HG02943 (cell line): Measurements from ENCODE around the gene RAD51AP2.
"Not testable (repeated sequence)": the region's sequence is repeated elsewhere in the genome, so short reads cannot be mapped to it uniquely, and the experiment has no call there.

ENCODE experiments used
- ATAC-seq: cut with Tn5 transposase; IDR thresholded peaks from one replicate; pipeline ENCODE4 v1.9.1; 2021; ENCODE audit warnings: mild to moderate bottlenecking, low read depth, moderate library complexity; ENCODE audit not compliant: unreplicated experiment

The RAD51AP2 gene

DNA sequence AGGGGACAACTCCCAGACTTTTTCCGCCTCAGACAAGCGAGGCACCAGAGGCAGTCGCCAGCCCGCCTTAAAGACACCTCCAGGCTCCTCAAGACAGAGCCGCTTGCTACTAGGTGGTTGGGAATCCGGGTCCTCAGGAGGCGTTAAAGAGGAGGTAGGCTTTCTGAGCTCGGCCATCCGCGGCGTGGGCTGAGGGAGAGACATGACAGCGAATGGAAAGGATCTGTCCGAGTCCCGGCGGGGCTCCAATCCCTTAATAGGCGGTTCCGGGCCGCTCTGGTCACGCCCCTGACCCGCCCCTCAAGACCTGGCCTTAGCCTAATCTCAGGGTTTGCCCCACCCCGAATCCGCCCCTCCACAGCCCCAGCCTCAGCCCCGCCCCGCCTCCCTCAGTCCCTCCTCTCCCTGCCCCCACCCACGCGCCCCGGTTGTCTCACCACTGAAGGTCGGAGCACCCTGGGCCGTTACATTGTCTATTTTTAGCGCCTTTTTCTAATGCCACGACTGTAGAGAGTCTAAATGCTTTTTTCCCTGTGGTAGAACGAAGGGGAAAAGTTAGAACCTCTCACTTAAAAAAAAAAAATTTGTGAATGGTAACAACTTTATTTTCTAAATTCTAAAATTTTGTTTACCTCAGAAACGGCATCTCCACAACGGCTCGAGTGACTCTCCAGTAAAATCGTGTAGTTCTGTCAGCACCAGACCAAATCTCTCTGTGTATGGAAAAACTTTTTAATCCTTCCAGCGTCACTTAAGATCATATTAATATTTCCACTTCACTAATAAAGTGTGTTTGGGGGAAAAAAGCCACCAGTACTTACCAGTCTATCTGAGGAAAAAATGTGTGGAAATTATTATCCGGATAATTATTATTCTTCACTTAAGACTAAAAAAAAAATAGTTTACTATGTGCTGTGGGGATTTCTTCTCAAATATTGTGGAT lies at the start of gene RAD51AP2:
Gene RAD51AP2 (minus strand): TSS at position 229 of the 943 bp plus-strand sequence. CDS start 25 bp downstream, at position 204.
- ATAC-seq, result peak; percentile 90

DNA sequence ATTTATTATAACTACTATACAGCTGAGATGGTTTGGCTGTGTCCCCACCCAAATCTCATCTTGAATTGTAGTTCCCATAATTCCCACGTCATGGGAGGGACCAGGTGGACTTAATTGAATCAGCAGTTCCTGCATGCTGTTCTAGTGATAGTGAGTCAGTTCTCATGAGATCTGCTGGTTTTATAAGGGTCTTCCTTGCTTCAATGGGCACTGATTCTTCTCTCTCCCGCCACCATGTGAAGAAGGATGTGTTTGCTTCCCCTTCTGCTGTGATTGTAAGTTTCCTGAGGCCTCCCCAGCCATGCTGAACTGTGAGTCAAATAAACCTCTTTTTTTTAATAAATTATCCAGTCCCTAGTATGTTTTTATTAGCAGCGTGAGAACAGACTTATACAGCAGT lies 47.5 kb upstream of the RAD51AP2 start:
- ATAC-seq, result not testable (repeated sequence)

DNA sequence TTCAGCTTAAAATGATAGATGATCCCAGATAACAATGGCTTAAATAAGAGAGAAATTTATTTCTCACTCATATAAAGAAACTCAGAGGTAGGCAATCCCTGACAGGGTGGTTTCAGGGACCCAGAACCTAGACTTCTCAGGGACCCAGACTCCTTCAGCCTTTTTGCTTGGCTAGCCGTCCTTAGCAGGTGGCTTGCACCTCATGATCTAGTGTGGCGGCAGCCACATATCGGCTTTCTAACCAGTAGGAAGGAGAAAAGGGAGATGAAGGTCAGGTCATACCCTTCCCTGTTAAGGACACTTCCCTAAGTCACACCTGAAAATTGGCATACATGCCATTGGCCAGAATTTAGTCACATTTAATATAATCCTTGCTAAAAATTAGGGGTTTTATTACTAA lies 40.6 kb upstream of the RAD51AP2 start:
- no peak for ATAC-seq

DNA sequence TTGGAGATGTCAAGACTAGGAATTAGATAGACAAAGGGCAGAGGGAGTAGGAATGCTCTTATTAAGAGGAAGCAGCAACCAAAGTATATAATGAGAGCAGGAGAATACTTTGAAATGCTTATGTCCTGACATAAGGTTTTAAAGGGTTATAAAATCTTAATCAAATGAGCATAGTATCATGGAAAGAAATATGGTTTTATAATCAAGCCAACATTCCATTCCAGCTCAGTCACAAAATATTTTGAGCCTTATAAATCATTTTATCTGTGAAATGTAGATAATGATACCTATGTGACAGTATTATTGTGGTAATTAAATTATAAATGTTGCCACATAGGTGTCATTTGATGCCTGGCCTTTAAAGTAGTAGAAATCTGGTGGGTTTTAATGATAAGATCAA lies 39.8 kb upstream of the RAD51AP2 start:
- ATAC-seq, result no peak

DNA sequence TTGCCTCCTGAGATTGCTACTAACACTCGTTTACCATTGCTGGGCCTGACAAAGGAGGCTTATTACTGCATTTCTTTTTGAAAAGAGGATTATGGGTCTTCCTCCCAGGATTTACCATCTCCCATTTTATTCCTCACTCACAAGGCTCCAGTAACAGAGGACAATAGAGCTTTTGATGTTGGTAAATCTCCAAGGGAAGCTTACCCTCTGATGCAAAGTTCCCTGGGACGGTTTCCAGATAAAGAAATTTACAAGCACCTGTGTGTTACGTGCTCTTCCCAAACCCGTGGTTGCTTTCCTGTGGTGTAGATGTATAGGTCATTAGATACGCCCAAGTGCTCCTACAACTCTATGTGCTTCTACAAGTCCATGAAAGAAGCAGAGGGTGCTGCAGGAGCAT lies 39.4 kb upstream of the RAD51AP2 start:
- ATAC-seq, result no peak

DNA sequence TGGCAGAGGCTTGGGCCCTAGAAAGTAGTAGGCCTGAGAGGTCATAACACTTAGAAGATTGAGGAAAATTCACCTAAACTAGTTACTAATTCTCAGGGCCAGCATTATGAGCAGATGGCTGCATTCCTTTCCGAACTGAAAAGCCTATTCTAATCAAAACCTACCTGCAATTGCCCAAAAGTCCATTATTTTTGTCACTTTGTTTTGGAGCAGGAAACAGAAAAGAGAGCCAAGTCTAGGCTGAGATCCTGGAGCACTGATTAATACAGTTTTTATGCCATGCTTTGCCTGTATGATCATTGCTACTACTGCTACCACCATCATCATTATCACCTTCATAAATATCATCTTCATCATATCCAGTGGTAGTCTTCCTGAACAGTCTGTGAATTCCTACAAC lies 36.9 kb upstream of the RAD51AP2 start:
- no peak for ATAC-seq

DNA sequence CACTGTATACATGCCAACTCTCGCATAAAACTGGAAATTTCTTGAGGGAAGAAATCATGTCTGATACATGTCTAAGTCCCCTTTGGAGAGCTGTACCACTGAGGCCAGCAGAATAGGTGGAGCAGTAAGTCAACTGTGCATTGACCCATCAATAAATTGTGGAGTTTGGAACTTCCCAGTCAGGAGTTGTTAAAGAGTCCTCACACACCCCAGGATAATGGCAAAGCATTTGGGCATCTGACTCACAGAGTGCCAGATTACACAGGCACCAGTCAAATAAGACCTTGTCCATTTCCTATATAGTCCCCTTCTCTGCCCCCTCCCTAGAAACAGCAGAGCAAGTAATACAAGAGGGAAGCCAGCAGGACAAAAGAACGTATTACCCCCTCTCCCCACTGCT lies 32.7 kb upstream of the RAD51AP2 start:
- ATAC-seq, result no peak

DNA sequence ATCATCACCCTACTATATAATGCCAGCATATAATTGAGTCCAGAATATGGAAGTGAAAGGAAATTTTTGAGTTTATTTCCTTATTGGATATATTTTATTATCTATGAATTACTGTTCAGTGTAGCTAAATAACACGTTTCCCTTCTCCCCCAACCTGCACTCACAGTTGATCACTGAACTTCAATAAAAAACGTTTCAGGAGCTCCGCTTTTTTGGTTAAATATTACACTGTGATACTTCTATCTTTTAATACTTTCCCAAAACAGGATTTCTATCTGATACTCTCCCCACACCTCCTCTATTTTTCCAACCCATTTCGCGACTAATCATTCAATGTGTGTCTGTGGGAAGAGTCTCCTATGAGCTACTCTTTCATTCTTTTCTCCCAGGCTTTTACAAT lies 29.5 kb upstream of the RAD51AP2 start:
- ATAC-seq, result no peak

DNA sequence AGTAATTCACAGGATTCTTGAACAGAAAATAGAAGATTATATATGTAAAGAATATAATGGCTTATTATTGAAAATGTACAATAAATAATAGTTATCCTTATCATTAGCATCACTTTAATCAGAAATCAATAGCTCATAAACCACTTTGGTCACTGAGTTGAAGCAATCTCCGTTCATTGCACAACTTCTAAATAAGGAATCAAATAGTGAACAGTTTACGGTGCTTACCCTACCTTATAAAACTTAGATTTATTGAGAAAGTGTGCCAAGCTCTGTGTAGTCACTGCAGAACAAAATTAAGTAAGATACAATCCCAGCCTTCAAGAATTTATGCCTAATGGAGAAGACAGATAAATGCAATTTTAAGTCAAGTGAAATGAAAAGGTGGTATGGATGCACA lies 29.0 kb upstream of the RAD51AP2 start:
- no peak for ATAC-seq

DNA sequence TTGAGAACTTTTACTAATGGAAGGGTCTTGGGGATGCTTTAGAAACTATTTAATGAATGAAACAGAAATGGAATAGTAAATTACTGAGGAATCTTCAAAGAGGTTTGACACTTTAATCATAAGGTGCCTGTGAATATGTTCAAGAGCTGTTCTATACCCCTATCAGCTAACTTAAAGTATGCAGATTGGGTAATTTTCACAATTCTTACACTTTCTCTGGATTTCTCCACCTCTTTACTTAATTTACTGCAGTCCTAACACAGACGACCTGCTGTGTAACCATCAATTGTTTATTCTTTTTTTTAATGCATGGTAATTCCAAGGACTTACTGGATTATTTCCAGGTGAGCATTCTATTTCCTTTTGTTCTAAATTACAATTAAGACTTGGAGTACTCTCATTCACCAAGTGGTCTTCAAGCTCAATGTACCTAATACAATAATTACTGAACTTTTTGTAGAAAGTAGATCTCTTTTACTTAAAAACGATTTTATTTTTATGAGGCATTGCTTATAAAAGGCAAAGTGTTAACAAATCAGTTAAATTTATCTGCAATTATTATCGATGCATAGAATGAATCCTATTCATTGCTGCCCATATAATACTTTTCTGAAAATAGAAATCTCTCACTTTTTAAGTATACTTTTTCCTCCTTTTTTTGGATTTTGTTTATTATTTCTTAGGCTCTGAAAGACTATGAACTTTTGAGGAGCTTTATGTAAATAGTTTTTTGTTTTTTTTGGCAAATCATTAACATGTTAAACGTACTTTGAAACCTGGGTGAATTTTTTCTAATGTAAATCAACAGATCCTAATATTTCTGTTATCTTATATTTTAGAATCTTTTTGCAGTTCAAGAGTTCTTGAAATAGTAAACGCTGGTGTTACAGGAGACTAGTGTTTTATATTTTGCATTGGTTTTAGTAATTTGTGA lies 27.7 kb upstream of the RAD51AP2 start:
- ATAC-seq, result no peak

DNA sequence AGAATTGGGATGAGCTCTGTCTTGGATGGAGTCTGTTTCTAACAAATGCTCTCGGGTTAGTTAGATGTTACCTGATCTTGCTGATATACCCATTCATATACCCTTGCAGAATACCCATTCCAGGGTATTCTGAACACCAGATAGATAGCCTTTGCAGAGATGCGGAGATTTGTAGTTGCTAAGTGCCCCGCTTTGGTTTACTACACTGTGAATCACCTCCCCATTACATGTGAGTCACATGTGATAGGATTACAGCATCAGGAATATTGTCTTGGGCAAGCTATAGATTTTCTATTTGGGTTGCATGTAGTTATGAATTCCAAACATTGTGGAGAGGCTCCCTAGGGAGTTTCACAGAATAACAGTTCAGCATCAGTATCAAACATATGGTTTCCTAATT lies 26.0 kb upstream of the RAD51AP2 start:
- no peak for ATAC-seq

DNA sequence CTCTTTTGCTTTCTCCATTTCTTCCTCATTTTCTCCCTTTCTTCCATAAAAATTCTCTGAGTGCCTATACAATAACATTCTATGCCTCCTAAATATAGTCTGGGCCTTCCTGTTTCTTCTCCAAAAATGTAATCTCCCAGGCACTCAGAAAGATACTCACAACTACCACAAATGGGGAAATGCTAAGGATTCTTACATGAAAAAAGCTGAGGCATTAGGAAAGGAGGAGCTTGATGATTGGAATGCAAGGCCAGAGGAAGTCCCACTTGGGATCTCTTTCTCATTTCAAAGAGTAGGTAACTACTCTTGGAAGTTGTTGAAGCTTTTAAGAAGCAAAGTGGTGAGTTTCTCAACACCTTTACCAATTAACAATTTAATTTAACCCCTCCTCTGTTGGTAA lies 25.6 kb upstream of the RAD51AP2 start:
- no peak for ATAC-seq

DNA sequence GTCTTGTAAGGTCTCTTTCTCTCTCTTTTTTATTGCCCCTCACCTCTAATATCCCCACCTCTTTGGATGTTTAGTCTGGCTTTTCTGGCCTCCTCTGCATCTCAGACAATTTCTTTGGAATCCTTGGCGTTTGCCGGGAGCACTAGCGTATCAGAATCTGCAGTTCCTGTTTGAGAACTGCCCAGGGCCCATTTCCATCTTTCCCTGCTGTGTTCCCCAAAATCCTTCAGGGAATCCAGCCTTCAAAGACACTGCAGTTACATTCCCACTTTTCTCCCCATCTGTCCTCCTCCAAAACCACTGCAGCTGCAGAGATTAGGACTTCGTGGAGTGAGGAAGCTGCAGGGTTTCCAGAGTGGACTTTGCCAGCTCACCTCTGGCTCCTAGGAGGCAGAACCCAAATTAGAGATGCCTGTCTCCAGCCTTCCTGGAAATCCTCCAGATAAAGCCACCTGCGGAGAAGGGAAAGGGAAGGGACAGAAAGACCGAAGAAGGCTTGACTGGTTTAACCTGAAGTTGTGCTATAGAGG lies 25.0 kb upstream of the RAD51AP2 start:
- no peak for ATAC-seq

DNA sequence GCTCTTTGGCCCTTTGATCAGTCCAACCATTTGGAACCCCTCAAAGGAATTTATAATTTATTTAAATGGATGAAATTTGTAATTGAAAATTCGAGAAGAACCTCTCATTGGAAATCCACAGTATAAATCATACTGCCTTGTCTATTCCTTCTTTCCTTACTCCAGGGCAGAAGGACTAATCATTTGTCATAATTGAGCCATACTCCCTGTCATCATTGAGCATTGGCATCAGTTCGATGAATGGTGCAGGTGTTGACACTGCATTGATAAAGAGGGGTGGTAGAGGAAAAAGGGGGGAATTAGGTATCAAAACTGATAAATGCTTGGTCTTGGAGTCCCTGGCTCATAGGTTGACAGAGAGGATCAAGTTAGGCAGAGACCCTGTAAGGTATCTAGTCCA lies 24.2 kb upstream of the RAD51AP2 start:
- no peak for ATAC-seq

DNA sequence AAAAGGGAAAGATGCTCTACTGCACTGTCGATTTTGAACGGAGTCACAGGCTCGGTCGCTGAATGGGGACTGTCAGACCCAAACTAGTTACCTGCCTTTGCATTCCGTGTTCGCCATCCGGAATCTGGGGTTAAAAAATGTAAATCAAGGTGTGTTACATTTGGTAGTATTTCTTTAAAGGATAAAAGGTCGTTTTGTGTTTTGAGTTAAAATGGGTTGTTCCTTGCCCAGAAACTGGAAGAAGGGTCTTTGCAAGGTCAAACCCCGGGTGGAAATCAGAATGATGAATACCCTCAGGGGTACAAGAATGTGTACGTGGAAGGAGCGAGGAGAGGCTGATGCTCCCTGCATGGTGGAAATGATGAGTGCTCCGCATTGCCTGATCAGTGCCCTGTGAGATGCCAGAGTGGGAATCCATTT lies 23.3 kb upstream of the RAD51AP2 start:
- no peak for ATAC-seq

DNA sequence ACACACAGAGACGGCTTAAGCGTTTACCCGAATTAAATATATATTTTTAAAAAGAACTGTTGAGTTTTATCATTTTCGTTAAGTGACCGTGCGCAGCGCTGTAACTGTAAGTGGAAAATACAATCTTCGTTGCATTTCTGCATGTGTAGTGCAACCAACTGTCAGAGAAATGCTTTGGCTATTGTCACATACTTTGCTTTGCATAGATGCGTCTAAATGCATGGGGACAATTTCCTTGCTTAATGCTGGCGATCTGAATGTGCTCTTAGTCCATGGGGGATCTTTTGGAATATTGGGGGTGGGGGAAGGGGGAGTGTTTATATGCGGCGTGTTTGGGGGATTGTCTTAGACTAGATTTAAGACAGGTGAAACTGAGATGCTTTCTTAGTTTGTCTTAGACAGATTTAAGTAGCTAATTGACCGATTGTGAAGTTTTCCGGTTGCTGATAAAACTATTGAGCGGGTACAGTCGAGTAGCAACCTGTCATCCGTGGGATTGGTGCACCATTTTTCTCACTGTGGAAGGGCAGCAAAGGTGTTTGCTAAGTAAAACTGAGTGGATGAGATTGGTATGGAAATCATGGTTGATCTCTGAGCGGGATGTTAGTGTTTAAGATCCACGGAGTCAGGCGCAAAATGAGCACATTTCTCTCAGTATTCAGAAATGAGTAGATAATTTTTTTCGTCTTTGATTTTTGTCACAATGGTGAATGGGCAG lies 22.7 kb upstream of the RAD51AP2 start:
- no peak for ATAC-seq

DNA sequence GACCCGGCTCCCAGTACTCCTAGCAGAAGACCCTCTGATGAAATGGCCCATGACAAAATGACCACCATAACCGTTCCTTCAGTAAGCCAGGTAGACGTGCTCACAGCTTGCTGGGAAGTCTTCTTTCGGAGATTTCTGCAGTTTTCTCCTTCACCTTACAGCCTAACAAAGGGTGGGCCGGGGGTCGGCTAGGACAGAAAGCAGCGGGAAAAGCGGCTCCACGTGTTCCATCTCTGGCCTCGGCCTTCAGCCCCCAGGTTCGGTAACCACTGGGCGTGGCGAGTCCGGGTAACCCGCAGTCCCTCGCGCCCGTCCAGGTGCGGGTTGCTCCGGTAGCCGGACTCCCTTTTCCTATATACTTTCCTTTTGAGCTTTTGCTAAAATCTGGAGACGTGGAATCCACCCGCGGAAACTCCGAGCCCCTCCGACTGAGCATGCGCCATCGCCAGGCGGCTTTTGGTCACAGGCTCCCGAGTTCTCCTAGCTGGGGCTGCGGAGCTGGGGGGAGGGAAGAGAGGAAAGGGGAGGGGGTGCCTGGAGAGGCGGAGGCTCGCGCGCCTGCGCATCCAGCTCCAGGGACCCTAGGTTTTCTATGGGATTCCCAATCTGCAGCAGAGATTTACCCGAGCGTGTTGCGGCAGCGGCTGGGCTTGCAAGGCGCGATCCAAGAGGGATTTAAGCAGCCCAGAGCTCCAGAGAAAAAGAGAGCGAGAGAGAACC lies 22.0 kb upstream of the RAD51AP2 start, which contains the start of gene VSNL1:
Gene VSNL1 (plus strand): TSS at position 604 of the 720 bp plus-strand sequence. CDS start 51,379 bp downstream, outside the sequence.
- no peak for ATAC-seq

DNA sequence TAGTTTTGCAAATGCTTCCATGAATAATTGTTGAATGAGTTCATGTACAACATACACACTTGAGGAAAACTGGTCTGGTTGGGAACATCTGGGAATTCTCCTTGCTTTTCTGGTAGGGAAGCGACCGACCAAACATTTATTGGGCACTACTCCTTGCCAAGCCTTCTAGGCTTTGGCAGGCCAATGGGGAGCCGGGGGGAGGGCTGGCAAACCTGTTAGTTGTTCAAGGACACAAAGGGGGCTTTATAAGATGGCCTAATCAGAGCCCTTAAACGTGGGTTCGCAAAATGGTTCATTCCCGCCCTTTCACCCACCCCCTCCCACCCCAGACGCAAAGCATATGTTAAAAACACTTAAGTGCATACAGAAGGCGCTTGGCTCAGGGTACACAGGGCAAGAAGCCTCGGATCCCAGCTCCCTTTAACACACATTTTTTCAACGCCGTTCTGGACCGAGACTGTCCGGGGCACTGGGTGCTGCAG lies 21.4 kb upstream of the RAD51AP2 start:
- ATAC-seq, result no peak

DNA sequence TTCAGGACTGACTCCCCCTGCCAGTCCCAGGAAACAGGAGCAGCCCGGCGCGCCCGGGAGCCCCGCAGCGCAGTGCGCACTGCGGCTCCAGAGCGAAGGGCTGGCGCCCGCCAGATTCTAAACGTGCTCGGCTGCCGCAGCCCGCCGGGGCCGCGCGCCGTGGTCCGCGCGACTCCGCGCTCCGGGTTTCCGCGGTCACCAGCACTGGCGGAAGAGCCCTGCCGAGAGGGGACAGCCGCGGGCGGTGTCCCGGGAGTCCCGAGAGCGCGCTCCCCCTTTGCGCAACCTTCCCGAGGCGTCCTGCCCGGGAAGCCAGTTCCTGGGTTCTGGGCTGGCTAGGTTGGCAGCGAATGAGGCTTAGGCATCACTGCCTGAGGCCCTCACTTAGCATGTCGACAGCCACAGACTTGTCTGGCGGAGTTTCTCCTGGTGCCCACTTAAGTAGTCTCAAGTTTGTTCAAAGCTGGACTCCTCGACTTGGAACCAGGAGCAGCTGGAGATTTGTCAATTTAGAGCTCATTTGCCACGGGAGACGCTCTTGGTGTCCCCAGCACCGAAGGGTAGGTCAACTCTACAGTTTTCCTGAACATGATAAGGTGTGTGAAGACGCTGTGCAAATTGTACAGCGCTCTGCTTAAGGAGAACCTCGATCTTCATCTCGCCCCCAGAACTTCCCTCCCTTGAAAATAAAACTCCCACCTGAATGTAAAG lies 20.8 kb upstream of the RAD51AP2 start:
- ATAC-seq, result no peak
